Activated T-helper 1 cell treated with anti-CD3 and anti-CD28 coated beads, Interleukin-12 subunit alpha, Interleukin-12 subunit beta, Interleukin-2, Interleukin-4 antibody, amounts not matched to agents 30 ng/mL and 10 ng/mL and 1 ng/mL, durations not matched to agents 14 hours and 24 hours and 36 hours (primary cell): ENCODE data around the gene ANKLE2. TPM values are rescaled to one million over a fixed set of nuclear protein-coding genes. Genes with fewer than 3 reads are reported as not detected.
"Not testable (repeated sequence)": the region's sequence is repeated elsewhere in the genome, so short reads cannot be mapped to it uniquely, and the experiment has no call there.

Experiments
- DNase-seq: peaks from one replicate; pipeline ENCODE4 v3.0.0; 2021; ENCODE audit warnings: low spot score
- H3K27ac Mint-ChIP-seq: one replicate; pipeline ENCODE4 v1.8.0; 2021; ENCODE audit warnings: mild to moderate bottlenecking, mixed read lengths
- H3K27me3 Mint-ChIP-seq: one replicate; pipeline ENCODE4 v1.8.0; 2022; ENCODE audit warnings: mild to moderate bottlenecking, moderate library complexity, mixed read lengths; ENCODE audit not compliant: insufficient read depth
- H3K36me3 Mint-ChIP-seq: one replicate; pipeline ENCODE4 v1.8.0; 2021; ENCODE audit warnings: low read depth, mixed read lengths
- H3K4me1 Mint-ChIP-seq: one replicate; pipeline ENCODE4 v1.8.0; 2021; ENCODE audit warnings: low read depth, mixed read lengths
- H3K4me3 Mint-ChIP-seq: one replicate; pipeline ENCODE4 v1.8.0; 2021; ENCODE audit warnings: mild to moderate bottlenecking, moderate library complexity, mixed read lengths
- H3K9me3 Mint-ChIP-seq: one replicate; pipeline ENCODE4 v1.8.0; 2021; ENCODE audit warnings: mixed read lengths
- intact Hi-C: fragments of 100-400 bp; cut with micrococcal nuclease; formaldehyde crosslinking; loops from one replicate; pipeline ENCODE4 v1.15.1; 2024
- total RNA-seq: library from RNA; stranded (reverse); gene quantifications from 2 replicates; pipeline ENCODE4 v1.2.3, GENCODE V29; 2022

ANKLE2 gene
- total RNA-seq, 1 donor from 2014 or later, result 156 TPM

DNA sequence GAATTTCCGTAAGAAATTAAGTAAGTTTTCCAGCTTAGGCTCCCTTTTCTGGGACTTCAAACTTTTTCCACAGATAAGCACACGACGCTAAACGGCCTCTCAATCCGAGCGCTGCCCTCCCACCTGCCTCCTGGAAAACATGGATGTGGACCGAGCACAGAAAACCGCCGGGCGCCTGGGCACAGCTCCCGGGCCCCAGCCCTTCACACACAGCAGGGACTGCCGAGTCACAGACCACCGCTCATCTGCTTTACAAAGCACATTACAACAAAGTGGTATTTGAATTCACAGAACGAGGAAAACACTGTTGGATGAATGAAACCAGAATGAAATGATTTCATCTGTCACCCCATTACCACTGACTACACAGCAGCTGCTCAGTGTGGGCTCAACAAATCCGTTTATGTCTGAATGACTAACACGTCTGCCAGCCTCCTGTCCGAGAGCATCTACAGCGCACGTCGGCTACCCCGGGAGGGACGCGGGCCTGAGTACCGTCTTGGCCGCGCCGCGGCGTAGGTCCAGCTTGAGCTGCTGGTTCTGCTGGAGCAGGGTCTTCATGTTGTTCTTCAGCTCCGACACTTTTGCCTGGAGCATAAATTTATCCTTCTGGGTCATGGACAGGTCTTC, 13.1 kb upstream of the ANKLE2 start:
- no peaks in the 10 kb centered on the region for H3K9me3 Mint-ChIP-seq
- H3K27ac Mint-ChIP-seq, result no peak overlapping the region
- peaks cover 37% of the 10 kb centered on the region for H3K36me3 Mint-ChIP-seq
- DNase-seq, result no peak
- H3K4me3 Mint-ChIP-seq, result no peak overlapping the region
- no peaks in the 10 kb centered on the region for H3K27me3 Mint-ChIP-seq
- intact Hi-C loops, result no loop called here
- peaks cover 14% of the 10 kb centered on the region for H3K4me1 Mint-ChIP-seq

DNA sequence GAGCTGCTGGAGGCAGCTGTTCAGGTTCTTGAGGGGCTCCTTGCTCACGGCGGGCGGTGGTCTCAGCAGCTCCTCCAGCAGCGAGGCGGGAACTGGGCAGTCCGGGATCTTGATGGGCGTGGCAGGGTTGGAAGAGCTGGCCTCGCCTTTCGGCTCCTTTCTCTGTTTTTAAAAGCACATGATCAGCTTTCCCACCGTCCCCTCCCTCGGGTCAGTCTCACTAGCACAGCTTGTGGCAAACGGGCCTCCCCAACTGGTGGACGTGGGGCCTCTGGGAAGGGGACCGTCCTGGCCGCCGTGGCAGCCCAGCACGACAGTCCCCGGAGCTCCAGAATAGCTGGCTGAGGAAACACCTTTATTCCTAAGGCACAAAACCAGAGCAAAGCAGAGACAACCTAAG, 12.5 kb upstream of the ANKLE2 start:
- H3K36me3 Mint-ChIP-seq, result peaks cover 39% of the 10 kb centered on the region
- no peak for DNase-seq
- no peaks in the 10 kb centered on the region for H3K27me3 Mint-ChIP-seq
- H3K4me3 Mint-ChIP-seq, result no peak overlapping the region
- no peak overlapping the region for H3K27ac Mint-ChIP-seq
- peaks cover 14% of the 10 kb centered on the region for H3K4me1 Mint-ChIP-seq
- H3K9me3 Mint-ChIP-seq, result no peaks in the 10 kb centered on the region
- intact Hi-C loops, result no loop called here

DNA sequence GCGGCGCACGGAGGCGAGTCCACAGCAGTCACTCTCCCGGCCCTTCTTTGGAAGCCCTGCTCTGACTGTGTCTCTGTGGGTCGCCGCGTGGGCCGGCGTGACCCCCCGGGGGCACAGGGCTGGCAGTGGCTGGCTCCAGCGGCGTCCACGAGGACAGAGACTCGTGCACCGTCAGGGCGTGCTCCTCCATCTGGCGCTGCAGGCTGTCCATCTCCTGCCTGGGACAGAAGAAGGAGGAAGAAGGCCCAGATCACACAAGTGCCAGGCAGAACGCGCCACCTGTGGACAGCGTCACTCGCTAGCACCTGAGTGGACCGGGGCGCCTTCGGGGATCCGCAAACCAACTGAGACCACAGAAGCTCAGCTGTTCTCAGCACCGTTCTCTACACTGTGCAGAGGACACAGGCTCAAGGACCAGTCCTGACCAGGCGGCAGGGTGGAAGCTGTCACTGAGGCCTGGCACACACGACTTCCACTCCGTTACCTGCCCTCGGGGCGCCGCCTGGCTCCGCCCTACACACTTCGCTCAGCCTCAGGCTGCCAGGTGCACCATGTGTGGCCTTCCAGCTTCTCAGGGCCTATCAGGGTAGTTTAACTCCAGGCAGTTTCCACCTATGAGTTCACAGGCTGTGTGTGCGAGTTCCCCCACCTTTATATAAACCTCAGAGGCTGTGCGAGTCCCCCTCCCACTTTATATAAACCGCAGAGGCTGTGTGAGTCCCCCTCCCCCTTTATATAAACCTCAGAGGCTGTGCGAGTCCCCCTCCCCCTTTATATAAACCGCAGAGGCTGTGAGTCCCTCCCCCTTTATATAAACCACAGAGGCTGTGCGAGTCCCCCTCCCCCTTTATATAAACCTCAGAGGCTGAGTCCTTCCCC, 11.7 kb upstream of the ANKLE2 start:
- intact Hi-C loops, result no loop called here
- Mint-ChIP-seq H3K4me3 (no peak overlapping the region), H3K36me3 (peaks cover 45% of the 10 kb centered on the region), H3K27me3 (no peaks in the 10 kb centered on the region), H3K27ac (no peak overlapping the region), H3K9me3 (no peaks in the 10 kb centered on the region), H3K4me1 (peaks cover 18% of the 10 kb centered on the region)
- DNase-seq, result no peak

DNA sequence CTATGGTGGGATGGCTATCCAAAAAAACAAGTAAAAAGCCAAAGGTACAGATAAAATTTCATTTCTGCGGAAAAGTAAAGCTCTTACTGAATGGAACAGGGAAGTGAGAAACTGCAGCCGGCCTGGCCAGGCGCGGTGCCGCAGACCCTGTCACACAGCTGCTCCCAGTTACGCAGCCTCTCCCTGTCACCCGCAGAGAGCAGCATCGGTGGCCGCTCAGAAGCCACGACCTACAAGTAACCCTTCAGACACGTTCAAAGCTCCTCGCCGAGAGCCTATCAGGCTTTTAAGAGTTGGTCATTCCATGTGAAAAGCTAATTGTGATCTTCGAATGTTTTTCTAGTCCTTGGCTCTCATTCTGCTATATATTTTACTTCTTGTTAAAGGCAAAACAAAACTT, 11.0 kb upstream of the ANKLE2 start:
- H3K9me3 Mint-ChIP-seq, result no peaks in the 10 kb centered on the region
- H3K4me1 Mint-ChIP-seq, result peaks cover 22% of the 10 kb centered on the region
- no peaks in the 10 kb centered on the region for H3K27me3 Mint-ChIP-seq
- H3K27ac Mint-ChIP-seq, result no peak overlapping the region
- H3K4me3 Mint-ChIP-seq, result no peak overlapping the region
- no peak for DNase-seq
- H3K36me3 Mint-ChIP-seq, result peaks cover 46% of the 10 kb centered on the region
- intact Hi-C loops, result no loop called here

DNA sequence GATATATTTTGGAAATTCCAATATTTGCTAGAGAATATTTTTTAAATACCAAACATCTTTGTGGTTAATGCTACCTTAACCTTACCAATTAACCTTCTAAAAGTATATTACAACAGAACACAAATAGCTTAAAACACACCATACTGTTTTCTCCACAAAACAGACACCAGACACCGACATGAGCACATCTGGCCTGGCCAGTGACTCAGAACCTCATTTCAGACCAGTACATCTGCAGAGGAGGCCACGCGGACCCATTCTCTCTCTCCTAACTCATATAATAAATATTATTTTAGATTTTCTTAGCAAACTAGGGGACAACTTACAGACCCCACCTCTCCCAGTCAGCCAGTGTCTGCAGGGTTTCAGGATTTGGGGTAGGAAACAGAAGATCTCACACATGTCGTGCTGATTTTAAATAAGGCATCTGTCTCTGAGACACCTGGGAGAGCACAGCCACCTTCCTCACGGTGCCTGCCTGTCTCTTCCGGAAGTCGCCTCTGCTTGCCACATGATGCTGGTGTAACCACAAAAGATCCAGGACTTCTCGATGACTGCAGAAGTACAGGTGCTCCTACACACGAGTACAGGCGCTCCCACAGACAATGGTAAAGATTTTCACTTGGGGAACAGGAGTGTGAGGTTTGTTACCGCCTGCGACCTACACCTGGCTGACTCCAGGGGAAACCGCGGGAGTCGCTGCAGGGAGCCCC, 9.7 kb upstream of the ANKLE2 start:
- Mint-ChIP-seq H3K36me3 (peaks cover 44% of the 10 kb centered on the region), H3K9me3 (no peaks in the 10 kb centered on the region), H3K4me1 (peaks cover 22% of the 10 kb centered on the region), H3K27ac (peak overlapping the region; percentile 72), H3K4me3 (no peak overlapping the region), H3K27me3 (no peaks in the 10 kb centered on the region)
- intact Hi-C loops, result loop anchor here (1.0 kb wide), 1 partner anchor 9 kb away; no protein-coding TSS in a partner anchor
- peak; percentile 33 for DNase-seq

DNA sequence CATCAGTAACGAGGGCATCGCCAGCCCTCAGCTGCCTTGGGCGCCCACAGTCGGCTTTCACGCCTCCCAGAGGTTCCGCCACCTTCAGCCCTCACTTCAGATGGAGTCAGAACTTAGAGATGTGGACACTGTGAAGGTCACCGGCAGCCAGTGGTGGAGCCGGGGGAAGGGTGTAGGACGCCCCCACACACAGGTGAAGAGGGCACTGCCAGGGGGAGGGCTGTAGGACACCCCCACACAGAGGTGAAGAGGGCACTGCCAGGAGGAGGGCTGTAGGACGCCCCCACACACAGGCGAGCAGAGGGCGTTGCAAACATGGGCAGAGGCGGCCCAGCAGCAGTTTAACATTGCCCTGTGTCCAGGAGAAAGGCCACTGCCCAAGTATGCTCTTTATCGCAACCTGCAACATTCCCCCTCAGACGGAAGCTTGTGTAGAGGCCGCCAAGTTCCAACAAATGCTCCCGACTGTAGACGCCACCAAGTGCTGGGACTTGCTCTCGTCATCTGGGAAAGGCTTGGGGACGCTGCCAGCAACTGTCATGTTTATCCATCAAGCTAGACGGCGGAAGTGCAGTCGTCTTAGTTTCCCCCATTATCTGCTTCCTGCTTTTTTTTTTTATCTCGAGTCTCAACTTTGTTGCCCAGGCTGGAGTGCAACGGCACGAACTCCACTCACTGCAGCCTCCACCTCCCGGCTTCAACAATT, 4.9 kb upstream of the ANKLE2 start:
- Mint-ChIP-seq H3K4me1 (peaks cover 20% of the 10 kb centered on the region), H3K9me3 (no peaks in the 10 kb centered on the region), H3K36me3 (peaks cover 21% of the 10 kb centered on the region), H3K27ac (no peak overlapping the region), H3K27me3 (no peaks in the 10 kb centered on the region), H3K4me3 (no peak overlapping the region)
- intact Hi-C loops, result loop anchor here (5.0 to 10.0 kb wide), 2 partner anchors 41 to 1892 kb away; partner anchors contain the start of gene RAN
- DNase-seq, result no peak

DNA sequence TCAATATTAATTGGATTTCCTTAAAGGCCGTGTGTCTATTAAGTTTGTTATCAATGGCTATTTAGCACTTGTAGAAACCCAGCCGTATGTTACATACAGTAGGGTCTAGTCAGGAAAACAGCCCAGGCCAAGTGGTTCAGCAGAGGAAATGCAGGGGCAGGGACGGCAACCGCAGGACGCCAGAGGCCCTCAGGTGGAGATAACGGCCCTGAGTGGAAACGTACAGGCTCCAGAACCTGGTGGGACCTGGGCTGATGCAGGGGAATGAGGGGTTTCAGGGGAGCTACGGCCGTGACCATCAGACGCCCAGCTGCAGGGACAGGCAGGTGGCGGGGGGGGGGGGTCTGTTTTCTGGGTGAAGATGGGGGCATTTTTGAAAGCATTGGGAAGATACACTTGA, 3.7 kb upstream of the ANKLE2 start:
- Mint-ChIP-seq H3K9me3 (no peaks in the 10 kb centered on the region), H3K27me3 (no peaks in the 10 kb centered on the region), H3K36me3 (peaks cover 21% of the 10 kb centered on the region), H3K4me3 (no peak overlapping the region), H3K27ac (no peak overlapping the region), H3K4me1 (peaks cover 22% of the 10 kb centered on the region)
- no peak for DNase-seq
- intact Hi-C loops, result loop anchor here (5.0 to 10.0 kb wide), 2 partner anchors 42 to 1891 kb away; partner anchors contain the start of gene RAN

DNA sequence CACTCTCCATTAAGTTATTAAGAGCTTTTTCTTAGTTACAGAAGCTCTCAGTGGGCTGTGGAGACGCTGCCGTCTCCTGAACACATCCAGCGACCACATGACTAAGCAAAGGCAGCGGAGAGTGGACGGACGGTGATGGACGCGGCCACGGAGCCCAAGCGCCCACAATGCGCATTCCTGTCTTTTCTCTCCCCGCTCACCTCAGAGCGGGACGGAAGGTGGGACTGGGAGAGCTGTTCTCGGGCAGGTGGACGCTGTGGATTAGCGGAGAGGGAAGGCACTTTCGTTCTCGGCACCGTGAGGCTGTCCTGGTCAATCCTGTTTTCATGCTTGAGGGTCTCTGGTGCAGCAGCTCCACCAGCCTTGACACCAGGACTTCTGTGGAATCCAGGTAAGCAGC, 2.6 kb upstream of the ANKLE2 start:
- Mint-ChIP-seq H3K27ac (no peak overlapping the region), H3K36me3 (peaks cover 19% of the 10 kb centered on the region), H3K4me1 (peaks cover 27% of the 10 kb centered on the region), H3K9me3 (no peaks in the 10 kb centered on the region), H3K27me3 (no peaks in the 10 kb centered on the region), H3K4me3 (no peak overlapping the region)
- no peak for DNase-seq
- intact Hi-C loops, result loop anchor here (5.0 to 10.0 kb wide), 2 partner anchors 272 to 1889 kb away; partner anchors contain the start of genes FBRSL1 and RAN

DNA sequence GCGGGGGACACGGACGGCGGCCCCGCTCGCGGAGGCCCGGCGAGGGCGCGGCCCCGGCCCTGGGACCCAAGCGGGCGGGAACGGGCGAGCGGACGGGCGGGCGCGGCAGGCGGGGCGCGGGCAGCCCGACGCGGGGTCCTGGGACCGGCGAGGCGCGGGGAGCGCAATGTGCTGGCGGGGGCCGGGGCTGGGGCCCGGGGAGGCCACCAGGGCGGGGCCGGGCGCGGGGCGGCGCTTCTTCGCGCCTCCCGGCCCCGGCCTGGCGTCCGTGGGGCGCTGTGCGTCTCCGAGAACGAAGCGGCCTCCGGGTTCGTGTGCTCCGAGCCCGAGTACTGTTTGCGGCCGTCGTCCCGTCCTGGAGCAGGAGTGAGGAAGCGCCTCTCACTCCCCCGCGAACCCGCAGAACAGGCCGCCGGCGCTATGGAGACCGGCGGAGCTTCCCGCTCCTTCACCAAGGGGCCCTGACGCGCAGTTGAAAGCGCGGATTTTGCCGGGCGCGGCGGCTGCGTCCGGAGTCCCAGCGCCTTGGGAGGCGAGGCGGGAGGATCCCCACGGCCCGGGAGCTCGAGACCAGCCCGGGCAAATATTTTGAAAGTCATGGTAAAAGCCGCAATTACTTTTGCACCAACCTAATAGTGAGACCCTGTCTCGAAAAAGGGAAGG, 420 bp upstream of the ANKLE2 start:
- no peaks in the 10 kb centered on the region for H3K27me3 Mint-ChIP-seq
- no peaks in the 10 kb centered on the region for H3K9me3 Mint-ChIP-seq
- H3K27ac Mint-ChIP-seq, result peak overlapping the region; percentile 70
- intact Hi-C loops, result loop anchor here (1.0 to 10.0 kb wide), 6 partner anchors 9 to 1887 kb away; partner anchors contain the start of genes FBRSL1, POLE, PXMP2 and RAN
- peak overlapping the region; percentile 81 for H3K4me3 Mint-ChIP-seq
- DNase-seq, result peak; percentile 80
- peaks cover 21% of the 10 kb centered on the region for H3K4me1 Mint-ChIP-seq
- peaks cover 13% of the 10 kb centered on the region for H3K36me3 Mint-ChIP-seq

DNA sequence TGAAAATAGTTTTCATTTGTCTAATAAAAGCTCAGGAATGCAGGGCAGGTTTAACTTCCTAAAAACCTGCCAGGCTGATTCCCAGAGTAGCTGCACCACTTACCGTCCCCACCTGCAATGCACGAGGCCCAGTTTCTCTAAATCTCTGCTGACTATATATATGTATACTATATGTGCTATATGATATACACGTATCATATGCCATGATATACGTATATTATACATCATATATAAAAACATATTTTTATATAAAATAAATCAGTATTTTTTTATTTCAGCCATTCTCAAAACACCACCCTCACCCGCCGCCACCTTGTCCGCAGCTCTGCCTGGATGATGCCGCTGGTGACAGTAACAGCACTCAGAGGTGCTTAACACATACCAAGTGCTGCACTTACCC, 2.3 kb downstream of the ANKLE2 start:
- intact Hi-C loops, result no loop called here
- Mint-ChIP-seq H3K9me3 (no peaks in the 10 kb centered on the region), H3K27me3 (no peaks in the 10 kb centered on the region), H3K4me3 (peak overlapping the region; percentile 33), H3K36me3 (peaks cover 25% of the 10 kb centered on the region), H3K4me1 (peaks cover 24% of the 10 kb centered on the region), H3K27ac (no peak overlapping the region)
- DNase-seq, result no peak

DNA sequence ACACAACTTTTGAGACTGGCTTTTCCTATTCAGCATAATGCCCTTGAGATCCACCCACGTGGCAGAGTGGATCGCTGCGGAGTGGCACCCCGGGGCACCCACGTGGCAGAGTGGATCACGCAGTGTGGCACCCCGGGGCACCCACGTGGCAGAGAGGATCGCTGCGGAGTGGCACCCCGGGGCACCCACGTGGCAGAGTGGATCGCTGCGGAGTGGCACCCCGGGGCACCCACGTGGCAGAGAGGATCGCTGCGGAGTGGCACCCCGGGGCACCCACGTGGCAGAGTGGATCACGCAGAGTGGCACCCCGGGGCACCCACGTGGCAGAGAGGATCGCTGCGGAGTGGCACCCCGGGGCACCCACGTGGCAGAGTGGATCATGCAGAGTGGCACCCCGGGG, 2.8 kb downstream of the ANKLE2 start:
- H3K4me1 Mint-ChIP-seq, result peaks cover 24% of the 10 kb centered on the region
- H3K27ac Mint-ChIP-seq, H3K4me3 Mint-ChIP-seq, H3K9me3 Mint-ChIP-seq, intact Hi-C loops, H3K27me3 Mint-ChIP-seq, DNase-seq: not testable (repeated sequence)
- H3K36me3 Mint-ChIP-seq, result peaks cover 27% of the 10 kb centered on the region
